Measurements from ENCODE around the gene HTR3D.
"Not testable (repeated sequence)": the region's sequence is repeated elsewhere in the genome, so short reads cannot be mapped to it uniquely, and the experiment has no call there.

Gene HTR3D

GRCh38 chr3:184031187-184031792 lies at the start of gene HTR3D:
TSS of gene HTR3D (plus strand) at chr3:184031742. CDS start at chr3:184031742, 0 bp downstream.
- no peak for DNase-seq

GRCh38 chr3:183981990-183982644 lies 49.4 kb upstream of the HTR3D start:
- no peak for DNase-seq

GRCh38 chr3:183984127-183984740 lies 47.3 kb upstream of the HTR3D start:
- no peak for DNase-seq

GRCh38 chr3:183984749-183985729 lies 46.5 kb upstream of the HTR3D start:
- no peak for DNase-seq

- no peak for DNase-seq
Observed at GRCh38 chr3:183987000-183987600, 44.4 kb upstream of the HTR3D start.

- no peak for DNase-seq
Observed at GRCh38 chr3:183988216-183988790, 43.2 kb upstream of the HTR3D start.

GRCh38 chr3:183991403-183991802 lies 40.1 kb upstream of the HTR3D start:
- DNase-seq: no peak

- DNase-seq: no peak
Observed at GRCh38 chr3:184001761-184002160, 29.8 kb upstream of the HTR3D start.

- no peak for DNase-seq
Observed at GRCh38 chr3:184002469-184002868, 29.1 kb upstream of the HTR3D start.

GRCh38 chr3:184003187-184003967 lies 28.2 kb upstream of the HTR3D start:
- DNase-seq: no peak

- no peak for DNase-seq
Observed at GRCh38 chr3:184004476-184004875, 27.1 kb upstream of the HTR3D start.

- peak; percentile 25 for DNase-seq
Observed at GRCh38 chr3:184005941-184006507, 25.5 kb upstream of the HTR3D start.

- not testable (repeated sequence) for DNase-seq
Observed at GRCh38 chr3:184007143-184007813, 24.3 kb upstream of the HTR3D start.

- DNase-seq: no peak
Observed at GRCh38 chr3:184008161-184008560, 23.4 kb upstream of the HTR3D start.

- no peak for DNase-seq
Observed at GRCh38 chr3:184011230-184011876, 20.2 kb upstream of the HTR3D start.

- DNase-seq: no peak
Observed at GRCh38 chr3:184011937-184012889, 19.3 kb upstream of the HTR3D start.

- no peak for DNase-seq
Observed at GRCh38 chr3:184015381-184016019, 16.0 kb upstream of the HTR3D start.

- DNase-seq: no peak
Observed at GRCh38 chr3:184016169-184016570, 15.4 kb upstream of the HTR3D start.
